MCF 10A (cell line): ENCODE measurements around the gene FOXB2. TPM values are rescaled to one million over a fixed set of nuclear protein-coding genes. Genes with fewer than 3 reads are reported as not detected.

ENCODE experiments used
- BruUV-seq: library from RNA; stranded (reverse); fragments of 400-500 nt; replicated peaks from 2 replicates; lab custom pipeline; 2021; lab: Mats Ljungman, UMichigan
- CTCF ChIA-PET: fragments of 300-600 bp; sonication (Branson Sonifier 250); formaldehyde crosslinking; extraction: SDS; loops from one replicate; lab custom pipeline; 2021; ENCODE audit warnings: antibody characterized with exemption, inconsistent platforms; lab: Yijun Ruan, JAX
- POLR2A ChIA-PET: fragments of 300-600, 350-650 bp; sonication (Branson Sonifier 250); formaldehyde crosslinking; extraction: SDS; loops from one replicate; lab custom pipeline; 2020; ENCODE audit warnings: antibody characterized with exemption, inconsistent platforms; lab: Yijun Ruan, JAX
- DNase-seq: peaks from one replicate; pipeline ENCODE4 v3.0.0-alpha.2; 2018; ENCODE audit not compliant: unreplicated experiment
- H3K27ac Mint-ChIP-seq: one replicate; pipeline ENCODE4 v1.8.0; 2022; ENCODE audit warnings: mild to moderate bottlenecking, low read depth, mixed read lengths; ENCODE audit not compliant: unreplicated experiment
- H3K27me3 Mint-ChIP-seq: one replicate; pipeline ENCODE4 v1.8.0; 2022; ENCODE audit warnings: mixed read lengths; ENCODE audit not compliant: insufficient read depth, unreplicated experiment
- H3K36me3 Mint-ChIP-seq: one replicate; pipeline ENCODE4 v1.8.0; 2022; ENCODE audit warnings: mild to moderate bottlenecking, moderate library complexity, mixed read lengths; ENCODE audit not compliant: insufficient read depth, unreplicated experiment
- H3K4me1 Mint-ChIP-seq: one replicate; pipeline ENCODE4 v1.8.0; 2022; ENCODE audit warnings: mixed read lengths; ENCODE audit not compliant: insufficient read depth, unreplicated experiment
- H3K4me3 Mint-ChIP-seq: one replicate; pipeline ENCODE4 v1.8.0; 2022; ENCODE audit warnings: mild to moderate bottlenecking, moderate library complexity, mixed read lengths; ENCODE audit not compliant: unreplicated experiment
- H3K9me3 Mint-ChIP-seq: one replicate; pipeline ENCODE4 v1.8.0; 2022; ENCODE audit warnings: mixed read lengths; ENCODE audit not compliant: unreplicated experiment
- intact Hi-C: fragments of 100-400 bp; cut with micrococcal nuclease; formaldehyde crosslinking; loops from 2 replicates; pipeline ENCODE4 v1.14.1; 2022
- total RNA-seq: library from RNA; stranded (reverse); gene quantifications from 2 replicates; pipeline ENCODE4 v1.2.3, GENCODE V29; 2022
- TF ChIP-seq, protein P1 (sequence below): fragments of 200-600 bp; IDR thresholded peaks from one replicate; pipeline ENCODE4 v1.8.0; 2022; ENCODE audit warnings: antibody characterized with exemption, mild to moderate bottlenecking; ENCODE audit not compliant: unreplicated experiment

FOXB2 gene
- total RNA-seq, 1 experiment from 2014 or later: not detected

GRCh38 chr9:77013206-77013931, 6.1 kb upstream of the FOXB2 start:
- no peaks in the 10 kb centered on the region for H3K36me3 Mint-ChIP-seq
- peaks cover 30% of the 10 kb centered on the region for H3K27me3 Mint-ChIP-seq
- no peak overlapping the region for H3K27ac Mint-ChIP-seq
- H3K4me1 Mint-ChIP-seq: no peaks in the 10 kb centered on the region
- intact Hi-C loops: no loop called here
- no TSS peak for BruUV-seq
- no peaks in the 10 kb centered on the region for H3K9me3 Mint-ChIP-seq
- no peak for DNase-seq
- TF ChIP-seq, protein P1, sequence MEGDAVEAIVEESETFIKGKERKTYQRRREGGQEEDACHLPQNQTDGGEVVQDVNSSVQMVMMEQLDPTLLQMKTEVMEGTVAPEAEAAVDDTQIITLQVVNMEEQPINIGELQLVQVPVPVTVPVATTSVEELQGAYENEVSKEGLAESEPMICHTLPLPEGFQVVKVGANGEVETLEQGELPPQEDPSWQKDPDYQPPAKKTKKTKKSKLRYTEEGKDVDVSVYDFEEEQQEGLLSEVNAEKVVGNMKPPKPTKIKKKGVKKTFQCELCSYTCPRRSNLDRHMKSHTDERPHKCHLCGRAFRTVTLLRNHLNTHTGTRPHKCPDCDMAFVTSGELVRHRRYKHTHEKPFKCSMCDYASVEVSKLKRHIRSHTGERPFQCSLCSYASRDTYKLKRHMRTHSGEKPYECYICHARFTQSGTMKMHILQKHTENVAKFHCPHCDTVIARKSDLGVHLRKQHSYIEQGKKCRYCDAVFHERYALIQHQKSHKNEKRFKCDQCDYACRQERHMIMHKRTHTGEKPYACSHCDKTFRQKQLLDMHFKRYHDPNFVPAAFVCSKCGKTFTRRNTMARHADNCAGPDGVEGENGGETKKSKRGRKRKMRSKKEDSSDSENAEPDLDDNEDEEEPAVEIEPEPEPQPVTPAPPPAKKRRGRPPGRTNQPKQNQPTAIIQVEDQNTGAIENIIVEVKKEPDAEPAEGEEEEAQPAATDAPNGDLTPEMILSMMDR: no peak
- CTCF ChIA-PET: interaction anchor here (0.7 to 1.4 kb wide), 2 partner anchors 34 to 250 kb away, joined by 3 read pairs; partner anchors contain the start of gene PCA3
- POLR2A ChIA-PET: no interaction called here
- H3K4me3 Mint-ChIP-seq: no peak overlapping the region

GRCh38 chr9:77013932-77014596, 5.4 kb upstream of the FOXB2 start:
- no TSS peak for BruUV-seq
- no peaks in the 10 kb centered on the region for H3K4me1 Mint-ChIP-seq
- intact Hi-C loops: no loop called here
- DNase-seq: no peak
- H3K27me3 Mint-ChIP-seq: peaks cover 32% of the 10 kb centered on the region
- ChIA-PET POLR2A (no interaction called here), CTCF (interaction anchor here (0.7 to 1.4 kb wide), 2 partner anchors 33 to 251 kb away, joined by 3 read pairs; partner anchors contain the start of gene PCA3)
- no peaks in the 10 kb centered on the region for H3K36me3 Mint-ChIP-seq
- no peak overlapping the region for H3K27ac Mint-ChIP-seq
- H3K9me3 Mint-ChIP-seq: no peaks in the 10 kb centered on the region
- TF ChIP-seq, protein P1: no peak
- H3K4me3 Mint-ChIP-seq: no peak overlapping the region

- no TSS peak for BruUV-seq
- Mint-ChIP-seq H3K36me3 (no peaks in the 10 kb centered on the region), H3K27ac (no peak overlapping the region), H3K4me3 (no peak overlapping the region), H3K4me1 (no peaks in the 10 kb centered on the region), H3K27me3 (peaks cover 32% of the 10 kb centered on the region), H3K9me3 (no peaks in the 10 kb centered on the region)
- TF ChIP-seq, protein P1: no peak
- intact Hi-C loops: no loop called here
- ChIA-PET CTCF (interaction anchor here (0.6 to 1.4 kb wide), 3 partner anchors 103 to 1528 kb away, joined by 3 to 5 read pairs (median 3); partner anchors contain the start of gene PCA3), POLR2A (no interaction called here)
- no peak for DNase-seq
Observed at GRCh38 chr9:77014597-77015263, 4.7 kb upstream of the FOXB2 start.
